Osteoblast (primary cell): Measurements from ENCODE around the gene MACROD2. TPM values are rescaled to one million over a fixed set of nuclear protein-coding genes. Genes with fewer than 3 reads are reported as not detected.

Experiments used
- DNase-seq: peaks from one replicate; pipeline ENCODE4 v3.0.0; 2011; ENCODE audit warnings: low spot score, mixed read lengths; ENCODE audit not compliant: insufficient read length; ENCODE audit errors: missing footprints
- H2AFZ ChIP-seq: 2 replicates; pipeline ENCODE4 v1.6.0; 2011; ENCODE audit warnings: mild to moderate bottlenecking, low read length
- H3K27ac ChIP-seq: 2 replicates; pipeline ENCODE4 v1.5.1; 2011; ENCODE audit warnings: mild to moderate bottlenecking, low read depth, low read length, moderate library complexity
- H3K27me3 ChIP-seq: 2 replicates; pipeline ENCODE4 v1.6.0; 2012; ENCODE audit warnings: mild to moderate bottlenecking, control low read depth, inconsistent platforms, low read length, moderate library complexity; ENCODE audit not compliant: insufficient read depth
- H3K36me3 ChIP-seq: 2 replicates; pipeline ENCODE4 v1.5.1; 2011; ENCODE audit warnings: mild to moderate bottlenecking, low read length, control low read depth, moderate library complexity; ENCODE audit not compliant: insufficient read depth
- H3K4me1 ChIP-seq: 2 replicates; pipeline ENCODE4 v1.5.1; 2011; ENCODE audit warnings: mild to moderate bottlenecking, low read length, control low read depth, moderate library complexity; ENCODE audit not compliant: insufficient read depth
- H3K4me2 ChIP-seq: 2 replicates; pipeline ENCODE4 v1.6.0; 2011; ENCODE audit warnings: mild to moderate bottlenecking, low read length; ENCODE audit not compliant: insufficient read depth
- H3K4me3 ChIP-seq: fragments of 200-600 bp; sonication (generic); 3 replicates; pipeline ENCODE4 v1.5.1; 2012; ENCODE audit warnings: mild to moderate bottlenecking, low read length, inconsistent platforms; ENCODE audit not compliant: insufficient read depth
- H3K79me2 ChIP-seq: 2 replicates; pipeline ENCODE4 v1.6.0; 2012; ENCODE audit warnings: mild to moderate bottlenecking, low read length, control low read depth, inconsistent platforms; ENCODE audit not compliant: insufficient read depth
- H3K9me3 ChIP-seq: 2 replicates; pipeline ENCODE4 v1.5.1; 2011; ENCODE audit warnings: low read depth, low read length, control low read depth
- H4K20me1 ChIP-seq: 2 replicates; pipeline ENCODE4 v1.6.0; 2012; ENCODE audit warnings: mild to moderate bottlenecking, low read length, control low read depth; ENCODE audit not compliant: insufficient read depth
- total RNA-seq: library from RNA; depleted of rRNA; stranded (reverse); fragments of >200 nt; gene quantifications from 2 replicates; pipeline ENCODE4 v1.2.3, GENCODE V29; 2012
- TF ChIP-seq, protein P1 (sequence below): IDR thresholded peaks from 2 replicates; pipeline ENCODE4 v1.5.1; 2011; ENCODE audit warnings: mild to moderate bottlenecking, low read depth, low read length, moderate library complexity; ENCODE audit errors: extremely low read depth

The MACROD2 gene
- total RNA-seq, 1 donor, result 4.0 TPM

- Histone ChIP-seq H3K36me3 (no peaks in the 10 kb centered on the region), H3K4me2 (peak overlapping the region; percentile 97), H3K9me3 (no peaks in the 10 kb centered on the region), H4K20me1 (no peaks in the 10 kb centered on the region), H3K4me3 (peak overlapping the region; percentile 72), H3K27me3 (no peaks in the 10 kb centered on the region), H3K27ac (no peak overlapping the region), H2AFZ (peak overlapping the region; percentile 98), H3K79me2 (no peaks in the 10 kb centered on the region), H3K4me1 (no peaks in the 10 kb centered on the region)
- TF ChIP-seq, protein P1, sequence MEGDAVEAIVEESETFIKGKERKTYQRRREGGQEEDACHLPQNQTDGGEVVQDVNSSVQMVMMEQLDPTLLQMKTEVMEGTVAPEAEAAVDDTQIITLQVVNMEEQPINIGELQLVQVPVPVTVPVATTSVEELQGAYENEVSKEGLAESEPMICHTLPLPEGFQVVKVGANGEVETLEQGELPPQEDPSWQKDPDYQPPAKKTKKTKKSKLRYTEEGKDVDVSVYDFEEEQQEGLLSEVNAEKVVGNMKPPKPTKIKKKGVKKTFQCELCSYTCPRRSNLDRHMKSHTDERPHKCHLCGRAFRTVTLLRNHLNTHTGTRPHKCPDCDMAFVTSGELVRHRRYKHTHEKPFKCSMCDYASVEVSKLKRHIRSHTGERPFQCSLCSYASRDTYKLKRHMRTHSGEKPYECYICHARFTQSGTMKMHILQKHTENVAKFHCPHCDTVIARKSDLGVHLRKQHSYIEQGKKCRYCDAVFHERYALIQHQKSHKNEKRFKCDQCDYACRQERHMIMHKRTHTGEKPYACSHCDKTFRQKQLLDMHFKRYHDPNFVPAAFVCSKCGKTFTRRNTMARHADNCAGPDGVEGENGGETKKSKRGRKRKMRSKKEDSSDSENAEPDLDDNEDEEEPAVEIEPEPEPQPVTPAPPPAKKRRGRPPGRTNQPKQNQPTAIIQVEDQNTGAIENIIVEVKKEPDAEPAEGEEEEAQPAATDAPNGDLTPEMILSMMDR, result no peak
- no peak for DNase-seq
Measured at GRCh38 chr20:14336686-14337085, 341.4 kb downstream of the MACROD2 start.

GRCh38 chr20:14337400-14338171, 342.3 kb downstream of the MACROD2 start, which contains the start of gene FLRT3:
FLRT3 (minus strand) TSS chr20:14337612; CDS start chr20:14327506, 10,106 bp downstream.
- peak within 1 kb of the TSS; percentile 97 for H3K4me2 ChIP-seq
- H3K27ac ChIP-seq, result peak within 1 kb of the TSS; percentile 50
- TF ChIP-seq, protein P1, result peak; percentile 85
- no peaks in the 10 kb centered on the region for H3K36me3 ChIP-seq
- H4K20me1 ChIP-seq, result no peaks in the 10 kb centered on the region
- peak; percentile 66 for DNase-seq
- peak within 1 kb of the TSS; percentile 98 for H2AFZ ChIP-seq
- no peaks in the 10 kb centered on the region for H3K4me1 ChIP-seq
- no peaks in the 10 kb centered on the region for H3K27me3 ChIP-seq
- no peaks in the 10 kb centered on the region for H3K9me3 ChIP-seq
- H3K4me3 ChIP-seq, result peak within 1 kb of the TSS; percentile 72
- no peaks in the 10 kb centered on the region for H3K79me2 ChIP-seq

- Histone ChIP-seq H3K4me2 (no peak overlapping the region), H3K9me3 (no peaks in the 10 kb centered on the region), H3K36me3 (no peaks in the 10 kb centered on the region), H4K20me1 (no peaks in the 10 kb centered on the region), H3K27me3 (no peaks in the 10 kb centered on the region), H3K79me2 (no peaks in the 10 kb centered on the region), H3K4me1 (no peaks in the 10 kb centered on the region), H3K27ac (no peak overlapping the region), H2AFZ (no peak overlapping the region), H3K4me3 (no peak overlapping the region)
- TF ChIP-seq, protein P1, result no peak
- no peak for DNase-seq
Measured at GRCh38 chr20:14341801-14342200, 346.5 kb downstream of the MACROD2 start.

DNA sequence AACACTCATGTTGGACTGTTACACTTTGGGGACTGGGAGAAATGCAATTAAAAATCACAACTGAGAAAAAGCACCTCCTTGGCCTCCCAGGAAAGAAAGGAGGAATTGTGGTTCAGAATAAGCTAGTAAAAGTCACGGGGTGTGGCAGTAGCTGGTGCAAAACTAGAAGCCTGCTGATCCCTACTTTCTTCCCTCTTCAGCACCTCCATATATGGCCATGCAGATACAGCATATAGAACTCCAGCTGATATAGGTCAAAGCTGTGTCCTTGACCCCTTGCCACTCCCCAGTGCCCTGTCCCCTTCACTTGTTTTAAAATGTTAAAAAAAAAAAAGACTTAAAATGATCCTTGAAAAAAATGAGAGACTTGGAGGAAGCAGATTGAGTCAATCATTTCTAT, 347.6 kb downstream of the MACROD2 start:
- Histone ChIP-seq H3K79me2 (no peaks in the 10 kb centered on the region), H3K36me3 (no peaks in the 10 kb centered on the region), H3K27me3 (no peaks in the 10 kb centered on the region), H4K20me1 (no peaks in the 10 kb centered on the region), H3K4me1 (no peaks in the 10 kb centered on the region), H3K4me2 (no peak overlapping the region), H3K9me3 (no peaks in the 10 kb centered on the region), H3K4me3 (no peak overlapping the region), H2AFZ (no peak overlapping the region), H3K27ac (no peak overlapping the region)
- no peak for DNase-seq
- TF ChIP-seq, protein P1, result no peak
